ENCODE measurements around the gene CAMK1G. TPM values are rescaled to one million over a fixed set of nuclear protein-coding genes. Genes with fewer than 3 reads are reported as not detected.

The CAMK1G gene
- total RNA-seq, 1 experiment from 2014 or later: not detected

DNA sequence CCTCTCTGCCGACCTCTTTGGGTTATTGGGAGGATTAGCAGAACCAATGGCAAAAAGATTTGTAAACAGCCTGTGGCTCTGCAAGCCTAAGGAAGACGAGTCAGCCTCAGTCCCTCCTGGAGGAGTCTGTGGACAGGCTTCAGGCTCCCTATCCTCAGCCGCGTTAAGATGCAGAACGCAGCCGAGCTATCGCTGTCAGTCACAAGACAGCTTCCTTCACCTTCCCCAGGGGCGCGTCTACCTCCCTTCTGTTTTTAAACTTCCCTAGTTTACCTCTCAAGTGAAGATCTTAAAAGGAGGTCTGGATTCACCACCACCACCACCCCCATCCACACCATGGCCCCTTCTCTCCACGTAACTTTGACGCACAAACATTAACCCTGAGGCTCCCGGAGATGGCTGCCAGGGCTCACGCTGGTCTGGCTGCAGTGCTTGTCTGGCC is 738 bp downstream of the CAMK1G start:
- H3K9me2 ChIP-seq (ENCODE audit: insufficient read depth): no peaks in the 10 kb centered on the region
- peaks cover 6 to 12% of the 10 kb centered on the region in 2 experiments; a peak in 3 of 4 replicates for H3K4me1 ChIP-seq (ENCODE audit: control insufficient read depth in 1 of 2, insufficient read depth in 2 of 2, low read length in 2 of 2)
- CTCF ChIA-PET: interaction anchor here (0.7 to 3.1 kb wide), 2 partner anchors 15 to 164 kb away, joined by 4 to 10 read pairs; no protein-coding TSS in a partner anchor
- RAD21 ChIA-PET (ENCODE audit: low non-redundant PET in 1 of 2, low total read pairs in 2 of 2, uncharacterized antibody in 2 of 2, unreplicated experiment in 2 of 2): interaction anchor here in 1 of 2 experiments (0.6 kb wide), 1 partner anchor 13 kb away, joined by 4 read pairs; no protein-coding TSS in a partner anchor
- no peak overlapping the region for H3K27ac ChIP-seq (ENCODE audit: low read depth, low read length)
- H2AFZ ChIP-seq (ENCODE audit: low read depth, low read length, poor library complexity, severe bottlenecking): no peak overlapping the region
- no peaks in the 10 kb centered on the region for H3K9me3 ChIP-seq (ENCODE audit: control insufficient read depth in 1 of 2, insufficient read depth in 1 of 2, low read depth in 1 of 2, low read length in 2 of 2)
- H3K4me3 ChIP-seq (replicated peaks in 1 of 2; ENCODE audit: low read depth in 1 of 2, low read length in 2 of 2): no peak overlapping the region
- no peaks in the 10 kb centered on the region for H3K79me2 ChIP-seq (ENCODE audit: insufficient read depth, low read length)
- no peak overlapping the region for H3K9ac ChIP-seq (ENCODE audit: low read length)
- intact Hi-C loops (cut with micrococcal nuclease): no loop called here
- no peaks in the 10 kb centered on the region for H4K20me1 ChIP-seq (ENCODE audit: insufficient read depth)
- no peak for ATAC-seq
- no peak for DNase-seq (ENCODE audit: low read depth, low spot score)
- H3K4me2 ChIP-seq (ENCODE audit: low read length): no peak overlapping the region
- POLR2A ChIA-PET: no interaction called here
- no peaks in the 10 kb centered on the region for H3K36me3 ChIP-seq (ENCODE audit: control insufficient read depth in 1 of 2, insufficient read depth in 2 of 2, low read length in 2 of 2)
- no peak for TF ChIP-seq ELF1 (IDR thresholded peaks at IDR 0.05; ENCODE audit: borderline replicate concordance, low read depth)
- TF ChIP-seq RAD21 (IDR thresholded peaks at IDR 0.05; ENCODE audit: low read depth): no peak
- no peak for TF ChIP-seq FOSL1 (IDR thresholded peaks at IDR 0.05; ENCODE audit: low read depth)
- TF ChIP-seq CEBPB (IDR thresholded peaks at IDR 0.05; ENCODE audit: low read depth): no peak
- TF ChIP-seq CTCF (IDR thresholded peaks at IDR 0.05 in 2 of 3, conservative IDR thresholded peaks at IDR 0.05 in 1 of 3; ENCODE audit: borderline replicate concordance in 1 of 3, insufficient read depth in 1 of 3, low read depth in 2 of 3, low read length in 2 of 3): no peak
- TF ChIP-seq, protein P1, sequence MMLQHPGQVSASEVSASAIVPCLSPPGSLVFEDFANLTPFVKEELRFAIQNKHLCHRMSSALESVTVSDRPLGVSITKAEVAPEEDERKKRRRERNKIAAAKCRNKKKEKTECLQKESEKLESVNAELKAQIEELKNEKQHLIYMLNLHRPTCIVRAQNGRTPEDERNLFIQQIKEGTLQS (IDR thresholded peaks at IDR 0.05): no peak
- no peak for TF ChIP-seq SP1 (IDR thresholded peaks at IDR 0.05; ENCODE audit: low read depth)
- TF ChIP-seq TCF7L2 (IDR thresholded peaks at IDR 0.05; ENCODE audit: borderline replicate concordance, extremely low read depth, insufficient read depth, insufficient read length): no peak
- no peak for TF ChIP-seq EZH2phosphoT487 (IDR thresholded peaks at IDR 0.05; ENCODE audit: borderline replicate concordance)
- no peak for TF ChIP-seq POLR2AphosphoS5 (IDR thresholded peaks at IDR 0.05; ENCODE audit: low read depth, low read length)
- TF ChIP-seq POLR2A (IDR thresholded peaks at IDR 0.05; ENCODE audit: borderline replicate concordance, extremely low read depth, insufficient read depth, insufficient read length): no peak
- no peak for TF ChIP-seq YY1 (IDR thresholded peaks at IDR 0.05; ENCODE audit: extremely low read depth, insufficient replicate concordance, low read depth, low read length)
- TF ChIP-seq, protein P2, sequence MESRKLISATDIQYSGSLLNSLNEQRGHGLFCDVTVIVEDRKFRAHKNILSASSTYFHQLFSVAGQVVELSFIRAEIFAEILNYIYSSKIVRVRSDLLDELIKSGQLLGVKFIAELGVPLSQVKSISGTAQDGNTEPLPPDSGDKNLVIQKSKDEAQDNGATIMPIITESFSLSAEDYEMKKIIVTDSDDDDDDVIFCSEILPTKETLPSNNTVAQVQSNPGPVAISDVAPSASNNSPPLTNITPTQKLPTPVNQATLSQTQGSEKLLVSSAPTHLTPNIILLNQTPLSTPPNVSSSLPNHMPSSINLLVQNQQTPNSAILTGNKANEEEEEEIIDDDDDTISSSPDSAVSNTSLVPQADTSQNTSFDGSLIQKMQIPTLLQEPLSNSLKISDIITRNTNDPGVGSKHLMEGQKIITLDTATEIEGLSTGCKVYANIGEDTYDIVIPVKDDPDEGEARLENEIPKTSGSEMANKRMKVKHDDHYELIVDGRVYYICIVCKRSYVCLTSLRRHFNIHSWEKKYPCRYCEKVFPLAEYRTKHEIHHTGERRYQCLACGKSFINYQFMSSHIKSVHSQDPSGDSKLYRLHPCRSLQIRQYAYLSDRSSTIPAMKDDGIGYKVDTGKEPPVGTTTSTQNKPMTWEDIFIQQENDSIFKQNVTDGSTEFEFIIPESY (IDR thresholded peaks at IDR 0.05; ENCODE audit: extremely low read depth, insufficient replicate concordance, low read length): no peak
- no peak for TF ChIP-seq EZH2 (IDR thresholded peaks at IDR 0.05)
- no peak for TF ChIP-seq JUND (IDR thresholded peaks at IDR 0.05)
- no peak for TF ChIP-seq ZFX (IDR thresholded peaks at IDR 0.05)
- no peak for TF ChIP-seq ZNF274 (IDR thresholded peaks at IDR 0.05; ENCODE audit: low read depth, low read length)
- no peak for TF ChIP-seq REST (IDR thresholded peaks at IDR 0.05; ENCODE audit: low read depth)
- TF ChIP-seq EGR1 (IDR thresholded peaks at IDR 0.05; ENCODE audit: low read depth): no peak
- no peak for TF ChIP-seq CBX3 (IDR thresholded peaks at IDR 0.05; ENCODE audit: low read depth)
- no TSS peak for BruUV-seq (replicated peaks)
- H3K27me3 ChIP-seq (ENCODE audit: insufficient read depth, low read length): no peaks in the 10 kb centered on the region
